CD4-positive, alpha-beta T cell treated with Interleukin-17A for 4 hours (primary cell): ENCODE data around the gene DHX40.
"Not testable (repeated sequence)": the region's sequence is repeated elsewhere in the genome, so short reads cannot be mapped to it uniquely, and the experiment has no call there.

ENCODE experiments used
- DNase-seq: peaks from one replicate; pipeline ENCODE4 v3.0.0-alpha.2; 2020; ENCODE audit warnings: mixed read lengths

Gene DHX40

GRCh38 chr17:59633658-59634359 is 68.4 kb downstream of the DHX40 start:
- DNase-seq = no peak

DNA sequence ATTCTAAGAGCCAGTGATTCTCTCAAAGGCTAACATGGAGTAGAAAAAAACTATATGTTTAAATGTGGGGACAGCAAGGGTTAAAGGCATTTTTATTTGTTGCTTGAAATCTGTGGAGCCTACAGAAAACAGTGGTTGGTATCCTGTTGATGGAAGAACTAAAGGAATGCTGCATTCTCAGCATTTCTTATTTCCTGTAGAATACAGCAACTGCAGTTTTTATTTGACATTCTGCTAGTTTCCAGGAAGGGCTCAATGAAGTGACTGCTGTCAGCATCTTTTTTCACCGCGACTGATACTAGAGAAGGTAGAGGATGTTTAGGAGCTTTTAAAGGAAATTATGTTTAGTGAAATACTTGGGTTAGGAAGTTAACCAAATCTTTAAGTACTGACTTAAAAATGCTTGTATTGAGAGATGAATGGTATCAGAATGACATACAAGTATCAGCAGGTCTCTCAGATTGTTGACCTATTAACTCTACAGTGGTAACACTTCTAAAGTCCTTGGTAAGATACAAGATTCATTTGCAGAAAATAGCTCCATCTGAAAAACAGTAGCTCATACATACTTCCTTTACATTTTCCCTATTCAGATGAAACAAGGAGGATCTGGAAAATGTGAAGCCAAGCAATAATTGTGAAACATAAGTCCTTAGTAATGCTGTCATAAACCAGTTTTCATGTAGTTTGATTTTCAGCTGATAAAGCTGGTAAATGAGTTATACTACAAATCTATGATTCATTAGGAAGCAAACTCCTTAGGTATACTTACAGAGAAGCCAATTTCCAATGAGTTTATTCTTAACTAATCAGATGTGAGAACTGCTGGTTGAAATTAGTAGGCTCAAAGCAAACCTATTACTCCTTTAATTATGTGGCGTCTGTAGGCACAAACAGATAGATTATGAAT is 69.5 kb downstream of the DHX40 start:
- DNase-seq = no peak

DNA sequence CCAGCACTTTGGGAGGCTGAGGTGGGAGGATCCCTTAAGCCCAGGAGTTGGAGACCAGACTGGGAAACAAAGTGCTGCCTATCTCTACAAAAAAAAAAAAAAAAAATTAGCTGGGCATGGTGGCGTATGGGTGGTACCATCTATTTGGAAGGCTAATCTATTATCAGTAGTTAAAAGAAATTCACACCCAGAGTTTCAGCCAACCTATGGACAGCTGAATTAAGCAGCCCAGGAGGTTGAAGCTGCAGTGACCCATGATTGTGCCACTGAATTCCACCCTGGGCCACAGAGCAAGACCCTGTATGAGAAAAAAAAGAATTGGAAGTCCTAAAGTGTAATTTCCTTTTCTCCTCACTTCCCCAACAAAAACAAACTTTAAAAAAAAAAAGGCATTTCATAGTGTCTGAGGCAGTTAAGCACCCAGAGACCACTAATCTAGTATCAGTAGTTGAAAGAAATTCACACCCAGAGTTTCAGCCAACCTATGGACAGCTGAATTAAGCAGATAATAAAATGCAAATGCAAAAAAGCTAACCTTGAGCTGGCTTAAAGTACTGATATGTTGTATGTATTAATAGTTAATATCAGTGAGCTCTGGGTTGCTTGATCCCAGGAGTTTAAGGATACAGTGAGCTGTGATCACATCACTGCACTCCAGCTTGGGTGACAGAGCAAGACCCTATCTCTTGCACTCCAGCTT is 72.4 kb downstream of the DHX40 start:
- no peak for DNase-seq

DNA sequence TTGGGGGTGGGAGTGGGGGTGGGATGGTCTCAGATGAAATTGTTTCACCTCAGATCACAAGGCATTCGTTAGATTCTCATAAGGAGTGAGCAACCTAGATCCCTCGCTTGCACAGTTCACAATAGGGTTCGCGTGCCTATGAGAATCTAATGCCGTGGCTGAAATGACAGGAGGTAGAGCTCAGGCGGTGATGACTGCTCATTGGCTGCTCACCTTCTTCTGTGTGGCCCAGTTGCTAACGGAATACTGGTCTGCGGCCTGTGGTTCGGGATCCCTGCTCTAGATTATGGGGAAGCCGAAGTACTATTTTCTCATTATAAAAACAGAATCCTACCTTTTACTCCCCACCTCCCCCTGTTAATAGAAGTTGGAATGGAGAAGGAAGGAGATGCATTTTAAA is 73.1 kb downstream of the DHX40 start:
- DNase-seq = no peak

DNA sequence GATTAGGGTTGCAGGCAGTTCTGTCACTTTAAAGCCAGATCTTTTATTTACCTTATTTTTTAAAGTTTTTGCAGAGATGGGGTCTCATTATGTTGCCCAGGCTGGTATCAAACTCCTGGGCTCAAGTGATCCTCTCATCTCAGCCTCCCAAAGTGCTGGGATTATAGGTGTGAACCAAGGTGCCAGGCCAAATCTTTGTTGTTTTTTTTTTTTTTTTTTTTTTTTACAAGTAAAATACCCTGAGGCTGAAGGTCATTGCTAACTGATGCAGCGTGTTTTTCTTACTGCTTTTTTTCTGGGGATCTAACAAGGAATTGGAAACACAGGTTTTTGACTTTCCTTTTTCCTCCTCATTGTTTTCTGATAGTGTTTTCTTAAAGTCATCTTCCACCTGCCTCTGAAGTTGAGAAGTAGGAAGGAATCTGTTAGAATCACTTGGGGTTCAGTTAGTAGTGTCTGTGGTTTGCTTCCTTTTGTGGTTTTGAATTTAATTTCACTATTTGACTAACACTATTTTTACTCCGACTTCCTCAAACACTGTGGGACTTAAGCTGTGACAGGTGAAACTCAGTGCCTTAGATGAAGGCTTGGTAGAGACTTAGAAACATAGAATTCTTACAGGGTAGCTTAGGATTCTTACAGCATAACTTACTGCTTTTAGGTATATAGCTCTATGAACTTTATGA is 76.5 kb downstream of the DHX40 start:
- DNase-seq = no peak

DNA sequence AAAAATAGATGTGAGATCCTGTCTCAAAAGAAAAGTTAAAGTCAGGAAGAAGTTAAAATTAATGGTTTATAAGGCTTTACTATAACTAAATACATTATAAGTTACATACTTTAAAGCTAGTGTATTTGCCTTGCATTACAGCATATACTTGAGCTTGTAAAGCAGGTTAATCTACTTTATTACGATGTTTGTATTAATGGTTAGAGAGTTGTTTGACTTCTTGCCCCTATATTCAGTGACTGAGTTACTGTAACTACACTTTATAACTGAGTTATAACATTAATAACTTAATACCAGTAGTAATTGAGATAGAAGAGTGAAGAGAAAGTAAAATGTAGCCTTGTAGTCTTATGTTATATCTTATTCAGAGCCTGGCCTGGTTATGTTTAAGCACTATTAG is 77.2 kb downstream of the DHX40 start:
- no peak for DNase-seq

GRCh38 chr17:59643159-59644140 is 78.0 kb downstream of the DHX40 start:
- no peak for DNase-seq

DNA sequence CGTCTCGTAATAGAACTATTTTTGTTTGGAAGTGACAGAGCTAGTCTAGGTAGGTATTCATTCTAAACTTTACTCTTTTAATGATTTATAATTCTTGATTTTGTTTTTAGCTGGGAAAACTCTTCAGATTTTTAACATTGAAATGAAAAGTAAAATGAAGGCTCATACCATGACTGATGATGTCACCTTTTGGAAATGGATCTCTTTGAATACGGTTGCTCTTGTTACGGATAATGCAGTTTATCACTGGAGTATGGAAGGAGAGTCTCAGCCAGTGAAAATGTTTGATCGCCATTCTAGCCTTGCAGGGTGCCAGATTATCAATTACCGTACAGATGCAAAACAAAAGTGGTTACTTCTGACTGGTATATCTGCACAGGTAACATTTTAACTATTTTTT is 81.9 kb downstream of the DHX40 start:
- no peak for DNase-seq

DNA sequence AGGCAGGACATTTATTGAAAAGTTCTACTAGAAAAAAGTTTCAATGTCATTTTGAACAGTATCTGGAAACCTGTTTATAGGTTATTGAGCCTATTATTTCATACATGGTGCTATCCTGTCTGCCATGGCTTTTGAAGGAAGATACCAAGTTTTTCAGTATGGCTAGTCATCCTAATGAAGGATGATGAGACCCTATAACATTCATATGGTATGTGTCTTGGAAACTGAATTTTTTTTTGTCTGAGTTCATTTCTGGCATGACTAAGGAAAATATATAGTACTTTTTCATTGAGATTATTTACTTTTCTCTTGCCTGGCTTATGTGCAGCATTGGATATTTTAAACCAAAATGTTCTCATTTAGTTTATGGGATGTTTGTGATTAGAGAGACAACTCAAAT is 84.5 kb downstream of the DHX40 start:
- no peak for DNase-seq

DNA sequence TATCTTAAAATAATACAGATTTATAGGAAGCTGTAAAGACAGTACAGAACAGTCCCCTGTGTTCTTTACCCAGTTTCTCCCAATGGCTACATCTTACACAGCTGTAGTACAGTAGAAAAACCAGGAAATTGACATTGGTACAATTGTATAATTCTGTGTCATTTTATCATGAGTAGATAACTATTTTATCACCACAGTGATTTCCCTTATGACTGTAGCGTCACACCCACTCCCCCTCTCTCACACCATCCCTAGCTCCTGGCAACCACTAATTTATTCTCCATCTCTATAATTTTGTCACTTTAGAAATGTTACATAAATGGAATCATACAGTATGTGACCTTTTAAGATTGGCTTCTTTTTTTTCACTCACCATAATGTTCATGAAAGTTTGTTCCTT is 85.2 kb downstream of the DHX40 start:
- DNase-seq = no peak

DNA sequence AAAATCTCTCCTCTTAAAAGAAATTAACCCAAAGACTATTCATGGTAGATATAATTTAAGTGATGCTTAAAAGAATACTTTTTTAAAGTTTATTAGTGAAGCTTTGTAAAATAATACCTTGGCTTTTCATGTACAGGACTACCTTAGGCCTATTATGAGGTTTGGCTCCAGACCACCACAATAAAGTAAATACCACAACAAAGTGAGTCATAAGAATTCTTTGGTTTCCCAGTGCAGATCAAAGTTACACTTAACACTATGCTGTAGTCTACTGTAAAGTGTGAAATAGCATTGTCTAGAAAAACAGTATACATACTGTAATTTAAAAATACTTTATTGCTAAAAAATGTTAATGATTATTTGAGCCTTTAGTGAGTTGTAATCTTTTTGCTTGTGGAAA is 85.9 kb downstream of the DHX40 start:
- no peak for DNase-seq

DNA sequence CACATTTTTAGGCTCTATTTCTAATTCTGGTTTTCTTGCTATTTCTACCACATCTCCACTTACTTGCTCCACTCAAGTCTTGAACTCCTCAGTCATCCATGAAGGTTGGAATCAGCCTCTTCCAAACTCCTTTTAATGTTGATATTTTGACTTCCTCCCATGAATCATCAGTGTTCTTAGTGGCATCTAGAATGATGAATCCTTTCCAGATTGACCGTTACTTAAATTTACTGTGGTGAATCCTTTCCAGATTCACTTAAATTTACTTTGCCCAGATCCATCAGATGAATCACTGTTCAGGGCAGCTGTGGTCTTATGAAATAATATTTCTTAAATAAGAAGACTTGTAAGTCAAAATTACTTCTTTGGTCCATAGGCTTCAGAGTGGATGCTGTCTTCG is 86.7 kb downstream of the DHX40 start:
- no peak for DNase-seq

DNA sequence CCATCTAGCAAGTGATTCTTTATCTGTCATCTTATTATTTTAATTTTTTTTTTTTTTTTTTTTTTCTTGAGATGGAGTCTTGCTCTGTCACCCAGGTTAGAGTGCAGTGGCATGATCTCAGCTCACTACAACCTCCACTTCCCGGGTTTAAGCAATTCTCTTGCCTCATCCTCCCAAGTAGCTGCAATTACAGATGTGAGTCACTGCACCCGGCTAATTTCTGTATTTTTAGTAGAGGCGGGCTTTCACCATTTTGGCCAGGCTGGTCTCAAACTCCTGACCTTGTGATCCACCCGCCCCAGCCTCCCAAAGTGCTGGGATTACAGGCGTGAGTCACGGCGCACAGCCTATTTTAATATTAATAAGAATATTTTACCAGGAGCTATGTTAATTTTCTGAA is 91.2 kb downstream of the DHX40 start:
- DNase-seq = not testable (repeated sequence)
